OCI-M1 (cell line): ENCODE data around the gene SBF2.
"Not testable (repeated sequence)": the region's sequence is repeated elsewhere in the genome, so short reads cannot be mapped to it uniquely, and the experiment has no call there.

Experiments used
- DNase-seq: peaks from one replicate; lab custom pipeline; 2025; lab: John Stamatoyannopoulos, UW

Gene SBF2

DNA sequence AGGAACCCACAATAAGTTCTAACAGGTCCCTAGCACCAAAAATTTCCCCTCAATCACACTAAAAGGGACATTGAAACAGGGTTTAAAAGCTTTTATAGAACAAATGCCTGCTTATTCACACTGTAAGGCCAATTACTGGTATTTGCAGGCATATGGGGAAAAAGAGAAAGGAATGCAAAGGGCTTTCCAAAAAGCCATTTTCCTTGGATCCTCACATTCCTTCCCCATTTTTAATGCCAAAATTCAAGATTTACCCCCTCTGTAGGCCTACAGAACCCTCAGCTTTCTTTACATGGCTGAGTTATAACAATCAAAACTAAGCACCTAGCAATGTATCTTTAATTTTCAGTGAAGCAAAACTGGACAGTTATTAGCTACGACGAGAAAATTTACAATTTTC lies 102.0 kb downstream of the SBF2 start:
- no peak for DNase-seq

- DNase-seq: peak; percentile 53
These were observed 112.2 kb downstream of the SBF2 start for GRCh38 chr11:10181811-10182210.

DNA sequence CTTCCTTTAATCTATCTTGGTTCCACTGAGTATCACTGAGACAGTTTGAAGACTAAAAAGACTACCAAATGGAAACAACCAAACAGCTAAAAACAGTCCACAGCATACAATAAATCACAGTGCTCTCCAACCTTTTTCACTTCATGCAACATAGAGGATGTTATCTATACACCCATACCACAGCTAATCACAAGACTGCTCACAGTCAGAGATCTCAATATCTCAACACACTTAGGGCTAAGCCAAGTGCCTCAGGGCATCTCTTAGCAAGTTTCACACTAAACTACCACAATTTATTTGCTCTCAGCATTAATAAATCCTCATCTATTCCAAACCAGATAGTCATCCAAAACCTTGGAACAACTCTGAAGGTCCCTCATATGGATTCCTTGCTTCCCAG lies 129.4 kb downstream of the SBF2 start:
- no peak for DNase-seq

GRCh38 chr11:10162222-10162621 lies 131.8 kb downstream of the SBF2 start:
- no peak for DNase-seq

DNA sequence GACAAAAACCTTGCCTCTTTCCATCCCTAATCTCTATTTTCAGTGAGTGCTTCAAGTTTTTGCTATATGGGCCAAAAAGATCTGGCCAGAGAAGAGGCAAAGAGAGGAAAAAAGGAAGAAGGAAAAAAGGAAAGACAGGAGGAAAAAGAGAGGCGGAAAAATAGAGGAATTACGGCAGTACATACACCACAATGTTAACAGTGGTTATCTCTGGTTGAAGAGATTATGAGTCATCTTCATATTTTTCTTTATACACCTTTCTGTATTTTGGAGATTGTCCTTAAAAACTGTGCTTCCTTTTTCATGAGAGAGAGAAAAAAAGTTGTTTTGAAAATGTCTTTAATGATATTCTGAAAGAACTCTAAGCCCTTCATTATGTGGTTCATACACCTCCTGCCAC lies 133.7 kb downstream of the SBF2 start:
- no peak for DNase-seq

DNA sequence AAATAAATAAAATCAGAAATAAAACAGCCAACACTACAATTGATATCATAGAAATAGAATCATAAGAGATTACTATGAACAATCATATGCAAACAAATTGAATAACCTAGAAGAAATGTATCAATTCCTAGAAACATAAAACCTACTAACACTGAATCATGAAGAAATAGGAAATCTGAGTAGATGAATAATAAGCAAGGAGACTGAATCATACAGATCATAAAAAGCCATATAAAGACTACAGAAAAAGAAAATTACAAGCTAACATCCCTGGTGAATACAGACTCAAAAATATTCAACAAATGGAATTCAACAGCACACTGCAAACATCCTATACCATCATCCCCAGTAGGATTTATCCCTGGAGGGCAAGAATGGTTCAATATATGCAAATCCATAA lies 135.6 kb downstream of the SBF2 start:
- DNase-seq: no peak

DNA sequence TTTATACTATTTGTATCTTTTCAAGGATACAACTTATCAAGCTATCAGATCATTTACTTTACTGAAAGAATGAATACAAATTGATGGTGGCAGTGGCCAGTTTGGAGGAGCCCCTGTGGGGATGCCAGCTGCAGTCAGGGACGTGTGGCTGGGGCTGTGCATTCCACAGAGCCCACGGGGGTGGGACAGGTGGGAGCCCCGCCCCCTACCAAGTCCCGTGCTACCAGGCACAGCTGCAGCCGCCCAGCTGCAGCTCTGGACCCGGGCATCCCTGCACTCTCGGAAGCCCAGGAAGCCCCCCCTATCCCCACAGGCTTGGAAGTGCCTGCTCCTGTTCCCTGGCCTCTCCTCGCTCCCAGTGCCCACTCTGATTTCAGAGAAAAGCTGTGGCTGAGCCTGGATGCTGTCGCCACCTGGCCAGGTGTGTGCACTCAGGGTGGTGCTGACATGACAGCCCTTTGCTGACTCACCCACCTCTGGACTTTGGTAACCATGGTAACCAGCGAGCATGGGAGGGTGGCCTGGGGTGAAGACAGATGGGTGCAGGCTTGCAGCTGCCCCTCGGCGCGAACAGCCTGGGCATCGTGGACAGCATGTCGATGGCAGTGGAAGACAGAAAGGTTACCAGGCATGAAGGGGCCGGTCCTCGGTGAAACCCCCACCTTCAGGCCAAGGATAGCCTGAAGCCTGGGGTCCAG lies 138.1 kb downstream of the SBF2 start:
- no peak for DNase-seq

- DNase-seq: no peak
These were observed 143.2 kb downstream of the SBF2 start for GRCh38 chr11:10150800-10151199.

DNA sequence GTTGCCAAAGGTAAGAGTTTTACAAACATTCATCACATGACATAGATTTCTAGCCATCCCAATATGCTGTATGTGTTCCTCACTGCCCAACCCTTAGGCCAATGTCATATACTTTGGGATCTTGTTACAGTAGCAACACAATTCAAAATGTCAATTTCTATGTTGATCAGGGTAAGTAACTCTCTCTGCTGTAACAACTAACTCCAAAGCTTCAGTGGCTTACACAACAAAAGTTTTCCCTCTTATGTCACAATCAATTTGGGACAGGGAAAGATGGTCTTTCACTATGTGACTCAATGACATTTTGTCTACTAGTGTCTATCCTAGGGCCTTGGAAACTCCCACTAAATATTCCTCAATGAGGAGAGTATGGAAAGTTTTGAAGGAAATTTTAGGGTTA lies 144.5 kb downstream of the SBF2 start:
- no peak for DNase-seq

GRCh38 chr11:10147195-10147594 lies 146.8 kb downstream of the SBF2 start:
- no peak for DNase-seq

DNA sequence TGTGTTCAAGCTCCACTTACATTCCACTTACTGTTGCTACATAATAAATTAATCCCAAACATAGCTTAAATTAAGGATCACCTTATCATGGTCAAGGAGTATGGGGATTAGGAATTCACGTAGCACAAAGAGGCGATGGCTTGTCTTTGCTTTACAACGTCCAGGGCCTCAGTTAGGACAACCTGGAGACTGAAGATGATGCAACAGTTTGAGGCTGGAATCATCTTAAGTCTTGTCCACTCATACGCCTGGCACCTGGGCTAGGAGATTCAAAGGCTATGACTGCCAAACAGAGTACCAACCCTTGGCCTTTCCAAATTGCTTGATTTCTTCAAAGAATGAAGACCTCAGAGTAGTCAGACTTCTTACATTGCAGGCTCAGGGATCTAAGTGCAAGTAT lies 149.1 kb downstream of the SBF2 start:
- no peak for DNase-seq

- DNase-seq: no peak
These were observed 154.4 kb downstream of the SBF2 start for GRCh38 chr11:10139656-10140055.

- DNase-seq: no peak
These were observed 154.9 kb downstream of the SBF2 start for GRCh38 chr11:10139143-10139542.

- DNase-seq: no peak
These were observed 159.0 kb downstream of the SBF2 start for GRCh38 chr11:10134975-10135481.

DNA sequence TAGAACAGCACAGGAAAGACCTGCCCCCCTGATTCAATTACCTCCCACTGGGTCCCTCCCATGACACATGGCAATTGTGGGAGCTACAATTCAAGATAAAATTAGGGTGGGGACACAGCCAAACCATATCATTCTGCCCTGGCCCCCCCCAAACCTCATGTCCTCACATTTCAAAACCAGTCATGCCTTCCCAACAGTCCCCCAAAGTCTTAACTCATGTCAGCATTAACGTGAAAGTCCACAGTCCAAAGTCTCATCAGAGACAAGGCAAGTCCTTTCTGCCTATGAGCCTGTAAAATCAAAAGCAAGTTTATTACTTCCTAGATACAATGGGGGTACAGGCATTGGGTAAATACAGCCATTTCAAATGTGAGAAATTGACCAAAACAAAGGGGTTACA lies 159.8 kb downstream of the SBF2 start:
- not testable (repeated sequence) for DNase-seq

DNA sequence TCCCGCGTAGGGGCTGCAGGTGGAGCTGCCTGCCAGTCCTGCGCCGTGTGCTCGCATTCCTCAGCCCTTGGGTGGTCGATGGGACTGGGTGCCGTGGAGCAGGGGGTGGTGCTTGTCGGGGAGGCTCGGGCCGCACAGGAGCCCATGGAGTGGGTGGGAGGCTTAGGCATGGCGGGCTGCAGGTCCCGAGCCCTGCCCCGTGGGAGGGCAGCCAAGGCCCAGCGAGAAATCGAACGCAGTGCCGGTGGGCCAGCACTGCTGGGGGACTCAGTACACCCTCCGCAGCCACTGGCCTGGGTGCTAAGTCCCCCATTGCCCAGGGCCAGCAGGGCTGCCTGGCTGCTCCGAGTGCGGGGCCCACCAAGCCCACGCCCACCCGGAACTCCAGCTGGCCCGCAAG lies 160.8 kb downstream of the SBF2 start:
- DNase-seq: not testable (repeated sequence)

DNA sequence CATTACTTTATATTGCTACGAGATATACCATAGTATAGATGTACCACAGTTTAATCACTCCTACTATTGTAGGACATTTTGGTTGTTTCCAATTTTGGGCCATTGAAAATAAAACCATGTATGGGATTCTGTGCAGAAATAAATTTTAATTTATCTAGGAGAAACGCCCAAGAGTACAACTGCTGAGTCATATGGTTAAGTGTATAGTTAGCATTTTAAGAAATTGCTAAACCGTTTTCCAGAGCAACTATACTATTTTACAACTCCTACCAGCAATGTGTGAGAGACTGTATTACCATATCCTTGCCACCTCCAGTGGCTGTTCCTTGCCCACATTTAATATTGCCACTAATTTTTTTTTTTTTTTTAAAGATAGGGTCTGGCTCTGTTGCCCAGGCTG lies 163.1 kb downstream of the SBF2 start:
- no peak for DNase-seq

DNA sequence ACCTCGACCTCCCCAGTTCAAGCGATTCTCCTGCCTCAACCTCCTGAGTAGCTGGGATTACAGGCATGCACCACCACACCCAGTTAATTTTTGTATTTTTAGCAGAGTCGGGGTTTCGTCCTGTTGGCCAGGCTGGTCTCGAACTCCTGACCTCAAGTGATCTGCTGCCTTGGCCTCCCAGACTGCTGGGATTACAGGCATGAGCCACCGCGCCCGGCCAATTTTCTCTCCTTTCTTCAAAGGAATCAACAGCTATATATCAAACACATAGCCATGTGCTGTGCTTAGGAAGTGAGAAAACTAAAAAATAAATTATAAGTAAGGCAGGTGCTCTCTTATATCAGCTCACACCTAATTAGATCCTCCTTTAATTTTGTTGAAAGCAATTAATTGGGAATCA lies 164.8 kb downstream of the SBF2 start:
- DNase-seq: not testable (repeated sequence)

DNA sequence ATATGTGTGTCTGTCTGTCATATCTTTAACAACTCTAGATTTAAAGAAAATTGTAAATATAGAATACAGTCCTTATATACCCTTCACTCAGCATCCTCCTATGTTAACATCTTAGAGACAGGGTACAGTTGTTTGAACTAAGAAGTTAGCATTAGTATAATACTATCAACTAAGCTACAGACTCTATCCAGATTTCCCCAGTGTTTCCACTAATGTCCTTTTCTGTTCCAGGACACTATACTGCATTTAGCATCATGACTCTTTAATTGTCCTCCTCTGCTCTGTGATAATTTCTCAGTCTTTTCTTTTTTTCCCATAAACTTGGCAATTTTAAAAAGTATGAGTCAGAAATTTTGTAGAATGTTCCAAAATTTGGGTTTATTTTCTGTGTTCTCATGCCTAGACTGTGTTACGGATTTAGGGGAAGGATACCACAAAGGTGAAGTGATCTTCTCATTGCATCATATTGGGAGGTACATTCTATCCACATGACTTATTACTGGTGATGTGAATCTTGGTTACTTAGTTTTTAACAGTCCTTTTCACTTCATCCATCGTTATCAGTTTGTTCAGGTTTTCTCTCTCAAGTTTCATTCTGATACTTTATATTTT lies 168.4 kb downstream of the SBF2 start:
- DNase-seq: no peak

DNA sequence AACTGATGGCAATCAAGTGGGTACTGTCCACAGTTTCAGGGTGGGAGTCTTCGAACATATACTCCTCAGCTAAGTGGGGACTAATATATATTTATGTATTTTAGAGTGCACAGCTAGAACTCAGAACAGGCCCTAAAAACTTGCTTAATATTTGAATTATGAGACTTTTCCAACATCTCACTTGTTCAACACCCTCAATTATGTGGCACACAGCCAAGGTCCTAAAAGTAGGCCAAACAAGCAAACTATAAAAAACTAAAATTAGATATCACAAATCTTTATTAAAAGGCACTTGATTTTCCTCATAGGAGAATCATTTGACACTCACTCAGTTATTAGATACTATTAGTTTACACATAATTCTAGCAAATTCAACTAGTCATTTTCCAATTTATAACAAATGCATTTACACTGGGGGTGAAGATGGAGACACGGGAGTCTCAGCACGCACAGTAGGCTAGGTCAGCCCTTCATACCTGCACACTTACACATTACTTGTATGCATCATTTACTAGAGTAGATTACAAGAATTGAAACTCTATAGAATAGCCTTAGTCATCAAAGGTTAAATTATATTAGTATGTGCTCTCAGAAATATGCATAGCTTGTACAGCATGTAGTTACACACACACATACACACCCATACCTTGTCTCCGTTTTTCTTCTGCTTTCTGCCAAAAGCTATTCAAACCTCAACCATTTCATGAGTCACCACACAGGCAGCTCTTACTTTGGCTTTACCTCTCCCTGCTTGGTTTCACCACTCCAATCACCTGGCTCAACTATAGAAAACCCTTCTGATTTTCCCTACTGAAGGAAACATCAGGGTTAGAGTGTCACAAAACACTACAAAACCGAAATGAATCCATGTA lies 171.5 kb downstream of the SBF2 start:
- DNase-seq: peak; percentile 29

DNA sequence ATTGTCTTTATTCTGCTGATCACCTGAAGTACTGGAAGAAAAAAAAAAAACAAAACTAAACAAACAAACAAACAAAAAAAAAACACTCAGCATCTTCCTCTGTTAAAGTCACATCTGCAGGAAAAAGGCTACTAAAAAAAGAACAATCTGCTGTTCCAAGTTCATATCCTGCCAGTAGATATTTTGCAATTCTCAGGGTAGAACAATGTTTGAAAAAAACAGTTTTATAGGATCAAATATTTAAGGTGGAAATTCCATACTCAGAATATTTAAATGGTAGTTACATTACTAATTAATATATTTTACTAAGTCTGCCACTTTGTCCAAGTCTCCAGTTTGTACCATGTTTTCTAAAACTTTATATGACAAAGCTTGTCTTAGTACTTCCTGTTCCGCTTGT lies 175.2 kb downstream of the SBF2 start:
- no peak for DNase-seq

GRCh38 chr11:10117709-10118351 lies 176.2 kb downstream of the SBF2 start:
- DNase-seq: no peak
